HG03457 (cell line): Measurements from ENCODE around the gene TNIK.
"Not testable (repeated sequence)": the region's sequence is repeated elsewhere in the genome, so short reads cannot be mapped to it uniquely, and the experiment has no call there.

Experiments used
- ATAC-seq: cut with Tn5 transposase; IDR thresholded peaks from one replicate; pipeline ENCODE4 v1.9.1; 2021; ENCODE audit warnings: moderate number of reproducible peaks; ENCODE audit not compliant: unreplicated experiment

TNIK gene

DNA sequence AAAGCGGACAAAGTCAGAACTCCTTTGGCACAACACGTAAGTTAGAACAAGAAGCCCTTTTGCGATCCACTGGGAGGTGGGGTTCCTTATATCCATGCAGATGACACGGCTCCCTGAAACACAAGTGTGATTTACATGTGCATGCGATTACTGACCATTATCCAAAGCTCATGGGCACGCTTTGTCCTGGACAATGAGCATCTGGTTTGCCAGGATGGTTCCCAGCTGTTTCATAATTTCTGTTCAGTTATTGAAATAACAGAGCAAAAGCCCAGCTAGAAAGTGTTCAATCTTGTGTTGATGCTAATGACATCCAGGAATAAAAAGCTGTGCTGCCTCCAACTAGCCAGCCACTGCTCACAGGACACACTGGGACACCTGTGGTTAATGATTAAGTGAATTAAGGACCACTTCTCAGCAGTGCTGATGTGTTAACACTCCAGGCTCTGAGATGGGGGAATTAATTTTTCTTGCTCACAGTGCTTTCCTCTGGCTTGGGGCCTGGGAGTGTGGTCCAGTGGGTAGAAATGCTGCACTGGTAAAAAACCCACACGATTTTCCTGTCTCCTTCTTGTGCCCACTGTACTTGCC, 310.6 kb downstream of the TNIK start:
- ATAC-seq, result no peak

DNA sequence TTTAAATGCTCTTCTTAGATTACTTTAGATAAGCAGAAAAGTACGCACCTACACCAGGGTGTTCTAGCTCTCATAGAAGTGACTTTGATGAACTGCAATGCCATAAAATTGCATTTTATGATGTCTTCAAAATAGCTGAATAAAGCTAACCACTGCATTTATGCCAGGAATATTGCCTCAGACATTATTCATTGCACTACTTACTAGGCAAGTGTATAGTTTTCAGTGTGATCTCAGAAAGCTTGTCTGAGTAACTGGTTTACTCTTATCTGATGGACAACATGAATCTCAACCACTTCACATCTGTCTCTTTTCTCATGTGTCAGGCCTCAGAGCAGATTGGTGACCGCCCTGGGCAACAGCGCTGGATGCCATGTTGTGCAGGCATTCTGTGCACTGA, 314.4 kb downstream of the TNIK start:
- ATAC-seq, result no peak

DNA sequence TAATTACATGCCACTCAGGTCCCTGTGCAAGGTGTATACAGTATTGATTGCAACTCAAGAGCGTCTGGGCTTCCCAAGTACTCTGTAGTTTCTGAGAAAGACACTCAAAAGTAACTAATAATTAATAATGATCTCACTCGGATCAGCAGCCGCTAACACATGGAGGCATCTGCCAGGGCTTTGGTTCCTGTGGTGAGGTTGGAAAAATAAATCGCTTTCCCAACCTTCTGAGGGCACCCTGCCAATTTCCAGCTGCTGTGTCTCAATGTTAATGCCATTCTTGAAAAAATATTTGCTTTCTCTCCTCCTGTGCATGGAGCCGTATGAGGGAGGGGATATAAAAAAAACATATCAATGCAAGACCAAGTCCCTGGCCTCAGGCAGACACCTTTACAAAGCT, 317.2 kb downstream of the TNIK start:
- no peak for ATAC-seq

DNA sequence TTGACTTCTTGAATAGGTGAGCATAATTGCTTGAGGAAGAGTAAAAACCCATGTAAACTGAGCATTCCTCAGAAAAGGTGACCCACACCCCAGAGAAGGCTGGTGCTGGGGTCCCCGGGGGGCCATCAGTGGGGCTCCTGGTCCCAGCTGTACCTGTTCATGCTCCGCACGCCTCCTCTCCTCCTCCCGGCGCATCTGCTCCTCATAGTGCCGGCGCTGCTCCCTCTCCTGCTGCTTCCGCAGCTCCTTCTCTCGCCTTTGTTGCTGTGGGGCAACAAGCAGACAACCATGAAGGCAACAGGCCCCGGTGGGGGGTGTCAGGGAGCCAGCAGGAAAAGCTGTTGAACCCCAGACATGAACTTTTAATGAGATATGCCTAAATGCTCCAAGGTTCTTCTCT, 320.0 kb downstream of the TNIK start:
- no peak for ATAC-seq

DNA sequence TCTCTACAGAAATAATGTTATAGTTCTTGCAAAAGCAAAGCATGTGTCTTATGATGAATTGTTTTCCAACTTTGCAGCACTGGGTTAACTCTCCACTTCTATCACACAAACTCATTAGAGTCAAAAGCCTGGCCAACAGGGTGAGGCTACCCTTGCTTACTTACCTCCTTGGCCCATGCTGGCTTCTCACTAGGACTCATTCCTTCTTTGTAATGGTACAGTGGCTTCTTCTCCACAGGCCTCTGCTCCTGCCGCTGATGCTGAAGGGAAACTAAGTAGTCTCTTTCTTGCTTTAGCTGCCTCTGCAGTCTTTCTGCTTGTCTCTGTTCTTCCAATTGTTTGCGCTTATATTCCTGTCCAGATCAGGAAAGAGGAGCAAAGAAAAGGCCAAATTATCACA, 322.2 kb downstream of the TNIK start:
- ATAC-seq, result no peak

DNA sequence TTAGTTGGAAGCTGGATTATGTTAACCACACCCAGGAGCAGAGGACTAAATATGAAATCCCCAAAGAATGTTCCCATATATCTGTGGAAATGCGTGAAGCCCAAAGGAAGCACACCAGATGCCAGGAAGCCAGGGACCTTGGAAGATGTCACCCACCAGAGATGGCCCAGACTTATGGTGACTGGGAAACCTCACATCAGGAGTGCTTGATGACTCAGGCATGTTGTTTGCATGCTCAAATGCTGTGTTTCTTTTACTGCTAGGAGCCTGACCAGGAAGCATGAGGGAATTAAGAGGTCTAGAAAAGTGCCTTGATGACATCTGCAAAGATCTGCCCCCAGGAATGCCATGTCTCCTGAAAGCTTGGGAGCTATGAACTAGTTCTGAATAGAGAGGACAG, 324.7 kb downstream of the TNIK start:
- ATAC-seq, result no peak

DNA sequence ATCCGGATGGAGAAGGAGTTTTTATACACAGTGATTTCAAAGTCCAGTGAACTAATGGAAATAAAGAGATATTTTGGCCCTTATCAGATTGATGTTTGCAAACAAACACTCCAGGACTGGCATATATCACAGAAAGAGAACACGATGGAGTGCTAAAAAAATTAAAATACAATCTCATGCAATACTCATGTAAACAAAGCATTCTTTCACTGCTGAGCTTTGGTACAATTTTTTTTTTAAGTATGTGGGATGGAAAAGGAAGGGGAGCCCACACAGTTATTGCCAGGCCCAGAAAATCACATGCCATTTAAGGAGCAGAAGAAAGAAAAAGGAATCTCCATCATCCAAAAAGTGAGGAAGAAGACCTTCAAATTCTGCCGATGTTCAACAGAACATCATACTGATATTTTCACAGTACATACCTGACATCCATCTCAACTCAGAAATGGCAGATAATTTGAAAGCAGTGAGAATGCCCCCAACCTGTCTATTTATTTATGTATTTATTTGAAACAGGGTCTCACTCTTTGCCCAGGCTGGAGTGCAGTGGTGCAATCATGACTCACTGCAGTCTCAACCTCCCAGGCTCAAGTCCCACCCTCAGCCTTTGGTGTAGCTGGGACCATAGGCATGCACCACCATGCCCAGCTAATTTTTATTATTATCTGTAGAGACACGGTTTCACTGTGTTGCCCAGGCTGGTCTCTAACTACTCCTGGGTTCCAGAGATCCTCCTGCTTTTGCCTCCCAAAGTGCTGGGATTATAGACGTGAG, 326.2 kb downstream of the TNIK start:
- no peak for ATAC-seq

DNA sequence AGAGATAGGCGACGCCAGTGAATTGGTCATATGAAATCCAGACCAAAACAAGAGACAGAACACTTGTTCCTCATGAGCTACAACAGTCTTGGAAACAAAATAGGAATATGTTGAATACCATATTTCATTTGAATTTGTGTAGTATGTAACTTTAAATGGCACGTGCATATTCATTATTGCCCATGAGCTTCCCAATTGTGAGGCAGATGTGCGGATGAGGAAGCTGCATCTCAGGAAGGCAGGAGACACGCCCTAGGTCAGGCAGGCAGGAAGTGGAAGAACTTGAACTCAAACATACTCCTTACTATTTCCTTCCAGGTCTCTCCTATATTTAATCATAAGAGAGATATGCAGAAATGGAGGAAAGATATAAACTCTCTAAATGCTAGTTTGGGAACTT, 326.9 kb downstream of the TNIK start:
- no peak for ATAC-seq

DNA sequence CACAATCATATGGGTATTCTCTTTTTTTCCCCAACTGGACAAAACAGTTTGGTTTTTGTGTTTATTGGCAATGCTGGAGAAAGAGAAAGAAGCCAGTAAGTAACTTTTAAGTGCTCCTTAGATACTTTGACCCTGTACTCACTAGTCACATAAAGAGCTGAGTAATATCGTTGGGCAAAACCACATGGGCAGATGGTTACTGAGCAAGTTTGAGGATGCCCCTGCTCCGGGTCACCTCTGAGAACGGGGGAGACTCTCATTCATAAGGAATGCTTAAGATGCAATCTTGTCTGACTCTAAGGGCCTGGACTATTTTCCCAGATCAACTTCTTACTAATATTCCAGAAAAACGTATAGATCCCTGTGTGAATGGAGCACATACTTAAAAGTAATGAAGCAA, 327.3 kb downstream of the TNIK start:
- no peak for ATAC-seq

DNA sequence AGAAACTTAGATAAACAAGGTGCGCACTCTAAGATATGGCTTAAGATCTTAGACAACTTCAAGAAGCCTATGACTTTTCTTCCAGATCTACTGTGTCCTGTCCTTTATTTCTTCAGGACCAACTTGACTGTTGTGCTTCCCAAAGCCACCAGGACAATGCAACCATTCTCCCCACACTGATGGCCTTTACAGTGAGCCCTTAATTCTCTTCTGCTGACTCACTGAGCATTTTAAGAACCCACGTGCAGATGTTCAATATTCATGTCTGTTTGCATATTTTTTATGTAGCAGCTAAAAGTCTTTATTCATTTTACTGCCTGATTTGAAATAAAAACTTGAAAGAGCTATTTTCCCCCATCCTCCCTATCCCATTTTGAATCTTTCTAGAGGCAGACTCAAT, 330.4 kb downstream of the TNIK start:
- ATAC-seq, result no peak

DNA sequence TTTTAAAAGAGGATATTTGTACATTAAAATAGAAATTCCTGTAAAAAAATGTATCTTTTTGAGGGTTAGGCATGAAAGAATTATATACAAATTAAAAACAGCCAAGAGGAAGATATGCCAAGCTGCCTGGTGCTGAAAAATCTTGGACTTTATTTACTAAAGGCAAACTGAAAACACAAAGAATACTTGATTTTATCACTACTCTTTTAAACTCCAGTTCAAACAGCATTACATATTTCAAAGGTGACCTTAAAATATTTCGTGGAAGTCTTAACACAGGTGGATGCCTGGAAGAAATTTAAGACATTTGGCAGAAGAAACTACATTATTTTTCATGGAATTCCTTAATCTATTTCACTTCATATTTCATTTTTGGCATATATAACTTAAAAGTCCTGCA, 332.6 kb downstream of the TNIK start:
- no peak for ATAC-seq

DNA sequence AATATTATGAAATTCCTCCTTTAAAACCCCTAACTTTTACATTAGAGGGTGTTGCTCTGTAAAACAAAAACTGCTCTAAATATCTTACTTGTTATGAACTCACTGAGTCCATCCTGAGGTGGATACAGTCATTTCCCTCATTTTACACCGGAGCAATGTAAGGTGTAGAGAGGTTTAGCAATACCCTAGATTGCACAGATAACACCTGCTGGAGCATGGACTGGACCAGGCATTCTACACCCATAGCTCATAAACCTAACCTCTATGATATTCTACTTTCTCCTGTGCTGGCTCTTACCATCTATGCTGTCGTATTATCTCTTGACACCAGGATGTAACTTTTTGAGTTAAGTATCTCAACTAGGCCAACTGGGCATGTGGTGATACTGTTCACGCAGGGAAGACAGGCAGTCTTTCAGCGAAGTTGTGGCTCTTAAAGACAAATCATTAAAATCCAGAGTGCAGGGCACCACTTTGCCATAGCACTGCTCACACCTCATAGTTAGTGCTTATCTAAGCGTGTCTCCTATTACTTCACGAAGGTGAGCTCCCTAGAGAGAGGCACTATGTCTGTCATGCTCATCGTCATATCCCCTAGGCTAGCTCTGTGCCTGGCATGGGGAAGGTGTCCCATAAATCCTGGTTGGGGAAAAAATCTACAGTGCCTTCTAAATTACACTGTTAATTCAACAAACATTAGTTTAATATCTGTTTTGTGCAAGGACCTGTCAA, 333.6 kb downstream of the TNIK start:
- ATAC-seq, result no peak

DNA sequence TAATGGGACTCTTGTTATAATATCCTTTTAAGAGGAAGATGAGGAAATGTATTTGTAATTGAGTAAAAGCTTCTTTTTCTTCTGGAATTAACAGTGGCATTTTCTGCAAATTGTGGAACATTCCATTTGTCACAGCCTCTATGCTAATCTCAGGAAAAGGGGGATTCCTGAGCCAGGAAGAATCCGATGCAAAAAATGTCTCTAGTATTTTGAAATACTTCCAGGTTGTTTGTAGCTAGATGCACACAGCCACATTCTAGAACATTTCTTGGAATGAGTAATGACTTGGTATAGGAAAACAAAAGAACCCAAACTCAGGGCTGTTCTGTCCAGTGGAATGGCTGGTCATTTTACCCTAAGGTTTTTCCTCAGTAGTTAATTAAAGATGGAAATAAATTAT, 335.2 kb downstream of the TNIK start:
- no peak for ATAC-seq

DNA sequence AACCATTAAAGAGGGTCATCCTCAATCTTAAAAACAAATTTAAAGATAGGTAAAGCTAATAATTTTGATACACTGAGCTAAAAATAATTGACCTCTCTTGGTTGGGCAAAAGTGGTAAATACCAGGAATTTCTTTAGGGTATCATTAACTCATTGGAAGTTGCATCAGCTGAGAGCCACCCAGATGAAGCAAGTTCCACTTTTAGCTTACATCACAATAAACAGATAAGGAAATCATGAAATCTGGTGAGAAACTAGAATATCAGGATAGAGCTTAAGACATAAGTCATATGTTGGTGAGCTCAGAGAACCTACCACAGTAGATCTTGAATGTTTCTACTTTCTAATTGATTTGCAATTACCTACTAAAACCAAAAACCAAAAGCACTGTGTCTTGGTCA, 336.3 kb downstream of the TNIK start:
- no peak for ATAC-seq

DNA sequence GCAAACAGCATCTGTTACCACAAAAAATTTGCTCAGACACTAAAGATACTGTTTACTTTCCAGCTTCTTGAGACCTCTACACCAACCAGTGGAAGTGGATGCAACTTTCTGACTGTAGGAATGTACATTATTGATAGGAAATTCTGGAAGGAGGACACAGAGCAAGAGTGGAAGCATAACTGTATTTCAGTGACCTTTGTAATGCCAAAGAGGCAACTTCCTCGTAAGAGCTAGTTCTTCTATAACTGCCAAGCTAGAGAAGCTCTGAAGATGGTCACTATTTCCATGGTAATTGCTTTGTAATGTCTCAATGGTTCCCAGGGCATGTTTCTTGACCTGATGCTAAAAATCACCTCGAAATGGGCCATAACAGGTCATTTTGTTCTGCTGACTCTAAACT, 337.3 kb downstream of the TNIK start:
- no peak for ATAC-seq

DNA sequence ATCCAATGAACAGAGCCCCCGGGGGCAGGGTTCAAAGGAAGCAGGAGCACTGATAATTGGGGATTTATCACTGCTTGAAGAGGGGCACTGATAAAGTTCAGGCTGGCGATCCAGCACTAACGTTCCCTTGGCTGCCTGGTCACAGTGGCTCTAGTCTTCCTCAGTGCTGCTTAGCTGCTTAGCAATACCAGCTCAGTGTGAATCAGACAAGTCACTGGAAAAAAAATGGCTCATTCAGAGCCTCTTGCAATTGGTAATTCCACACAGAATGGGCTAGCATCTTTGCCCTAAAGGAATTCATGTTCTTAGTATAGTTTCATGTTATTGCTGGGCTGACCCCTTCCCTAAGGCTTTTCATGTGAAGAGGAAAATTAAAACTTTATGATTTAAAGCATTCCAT, 338.0 kb downstream of the TNIK start:
- ATAC-seq, result no peak

DNA sequence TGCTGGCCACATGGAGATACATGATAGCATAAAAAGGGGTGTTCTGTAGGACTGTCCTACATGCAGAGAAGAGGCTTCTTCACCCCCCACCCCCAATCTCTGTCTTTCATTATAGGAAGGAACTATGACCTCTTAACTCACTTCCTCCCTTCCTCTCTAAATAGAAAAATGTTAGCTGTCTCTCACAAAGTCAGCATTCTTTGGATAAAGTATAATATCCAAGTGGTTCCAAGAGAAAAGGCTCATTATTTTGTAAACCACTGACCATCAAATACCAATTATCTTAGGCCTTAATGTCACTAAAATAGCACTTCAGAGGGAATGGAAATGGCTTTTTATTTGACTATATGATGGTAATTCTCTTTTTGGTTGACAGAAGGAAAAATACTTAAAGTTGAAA, 338.4 kb downstream of the TNIK start:
- no peak for ATAC-seq

DNA sequence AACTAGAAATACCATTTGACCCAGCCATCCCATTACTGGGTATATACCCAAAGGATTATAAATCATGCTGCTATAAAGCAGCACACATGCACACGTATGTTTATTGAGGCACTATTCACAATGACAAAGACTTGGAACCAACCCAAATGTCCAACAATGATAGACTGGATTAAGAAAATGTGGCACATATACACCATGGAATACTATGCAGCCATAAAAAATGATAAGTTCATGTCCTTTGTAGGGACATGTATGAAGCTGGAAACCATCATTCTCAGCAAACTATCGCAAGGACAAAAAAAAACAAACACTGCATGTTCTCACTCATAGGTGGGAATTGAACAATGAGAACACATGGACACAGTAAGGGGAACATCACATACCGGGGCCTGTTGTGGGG, 340.8 kb downstream of the TNIK start:
- not testable (repeated sequence) for ATAC-seq

DNA sequence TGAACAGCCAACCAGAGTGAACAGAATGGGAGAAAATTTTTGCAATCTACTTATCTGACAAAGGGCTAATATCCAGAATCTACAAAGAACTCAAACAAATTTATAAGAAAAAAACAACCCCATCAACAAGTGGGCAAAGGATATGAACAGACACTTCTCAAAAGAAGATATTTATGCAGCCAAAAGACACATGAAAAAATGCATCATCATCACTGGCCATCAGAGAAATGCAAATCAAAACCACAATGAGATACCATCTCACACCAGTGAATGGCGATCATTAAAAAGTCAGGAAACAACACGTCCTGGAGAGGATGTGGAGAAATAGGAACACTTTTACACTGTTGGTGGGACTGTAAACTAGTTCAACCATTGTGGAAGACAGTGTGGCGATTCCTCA, 341.2 kb downstream of the TNIK start:
- not testable (repeated sequence) for ATAC-seq

DNA sequence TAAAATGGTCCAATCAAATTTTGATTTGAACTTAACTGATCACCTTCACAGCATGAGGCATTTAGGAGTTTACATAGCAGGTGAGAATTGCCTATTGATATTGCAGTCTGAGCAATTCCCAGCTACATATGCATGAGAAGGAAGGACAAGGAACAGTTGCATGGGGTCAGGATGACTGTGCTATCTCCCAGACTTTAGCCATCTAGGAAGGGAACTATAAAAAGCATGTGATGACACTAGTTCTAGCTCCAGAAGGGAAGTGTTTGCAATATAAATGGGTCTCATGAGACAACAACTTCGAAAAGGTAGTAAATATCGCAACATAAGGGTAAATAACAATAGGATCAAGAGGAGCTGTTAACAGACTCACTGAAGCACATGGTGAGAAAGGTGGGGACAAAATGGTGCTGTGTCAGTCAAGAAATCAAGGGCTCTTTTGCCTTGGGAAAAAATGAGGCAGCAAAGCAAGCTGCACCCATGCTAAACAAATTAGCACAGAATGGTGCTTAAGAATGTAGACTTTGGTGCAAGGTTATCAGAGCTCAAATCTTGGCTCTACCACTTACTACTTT, 343.3 kb downstream of the TNIK start:
- no peak for ATAC-seq

DNA sequence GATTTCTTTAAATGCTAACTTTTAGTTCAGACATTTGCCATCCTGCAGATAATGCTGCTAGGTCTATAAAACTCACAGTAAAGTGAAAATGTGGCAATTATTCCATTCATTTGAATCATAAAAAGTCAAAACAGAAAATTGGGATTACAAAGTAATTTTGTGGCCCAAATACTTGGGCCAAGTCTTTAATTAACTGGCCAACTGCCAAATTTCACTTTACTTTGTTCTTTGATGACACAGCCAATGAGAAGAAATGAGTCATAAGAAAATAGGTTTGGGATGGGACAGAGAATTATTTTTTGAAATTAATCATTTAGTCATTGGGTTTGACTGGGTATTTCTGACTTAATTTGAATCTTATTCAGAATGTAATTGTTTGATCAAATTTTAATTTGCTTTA, 343.8 kb downstream of the TNIK start:
- no peak for ATAC-seq

DNA sequence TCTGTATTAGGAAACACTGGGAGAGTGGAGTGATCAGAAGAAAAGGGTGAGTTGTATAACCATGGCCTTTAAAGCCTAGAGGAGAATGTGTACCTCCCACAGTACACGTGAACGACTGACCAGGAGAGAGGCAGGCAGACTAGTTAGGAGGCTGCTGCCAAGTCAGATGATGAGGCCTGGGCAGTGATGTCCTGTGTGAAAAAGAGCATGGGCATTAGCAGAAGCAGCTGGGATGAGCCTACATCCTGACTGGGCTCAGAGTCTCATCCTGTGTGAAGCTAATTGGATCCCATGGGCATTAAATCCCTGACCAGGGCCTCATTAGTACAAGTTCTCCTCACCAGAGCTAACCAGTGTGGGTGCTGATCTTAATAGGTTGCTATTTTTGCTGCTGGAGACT, 344.5 kb downstream of the TNIK start:
- no peak for ATAC-seq
